Stimulated activated CD8-positive, alpha-beta memory T cell treated with anti-CD3 and anti-CD28 coated beads, Interleukin-12 subunit alpha, Interleukin-12 subunit beta, amount 100 ng/mL, for 1 hour (primary cell): ENCODE data around the gene STARD5.
"Not testable (repeated sequence)": the region's sequence is repeated elsewhere in the genome, so short reads cannot be mapped to it uniquely, and the experiment has no call there.

Experiments used
- DNase-seq: peaks from one replicate; pipeline ENCODE4 v3.0.0-alpha.2; 2020; ENCODE audit warnings: low read depth

Gene STARD5

GRCh38 chr15:81337241-81337640, 13.3 kb upstream of the STARD5 start:
- DNase-seq = no peak

GRCh38 chr15:81336568-81336967, 12.6 kb upstream of the STARD5 start:
- peak; percentile 19 for DNase-seq

DNA sequence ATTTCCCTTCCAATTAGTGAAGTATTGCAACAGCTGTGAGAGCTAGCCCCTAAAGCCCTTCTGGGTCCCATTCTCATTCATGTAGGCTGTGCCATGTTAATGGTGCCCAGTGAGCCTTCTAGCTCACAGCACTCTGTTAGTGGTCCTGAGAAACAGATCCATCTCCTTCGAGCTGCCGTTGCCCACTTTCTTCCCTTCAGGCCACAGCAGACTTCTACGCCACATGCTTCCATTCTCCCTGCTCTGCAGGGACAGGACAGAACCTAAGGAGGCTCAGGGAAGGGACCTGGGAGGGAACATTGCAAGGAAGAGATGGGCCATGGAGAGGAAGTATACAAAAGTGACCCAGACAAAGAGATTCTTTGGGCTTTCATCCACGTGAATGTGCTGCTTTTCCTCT, 11.7 kb upstream of the STARD5 start:
- DNase-seq = no peak

GRCh38 chr15:81334768-81335435, 11.0 kb upstream of the STARD5 start:
- DNase-seq = no peak

DNA sequence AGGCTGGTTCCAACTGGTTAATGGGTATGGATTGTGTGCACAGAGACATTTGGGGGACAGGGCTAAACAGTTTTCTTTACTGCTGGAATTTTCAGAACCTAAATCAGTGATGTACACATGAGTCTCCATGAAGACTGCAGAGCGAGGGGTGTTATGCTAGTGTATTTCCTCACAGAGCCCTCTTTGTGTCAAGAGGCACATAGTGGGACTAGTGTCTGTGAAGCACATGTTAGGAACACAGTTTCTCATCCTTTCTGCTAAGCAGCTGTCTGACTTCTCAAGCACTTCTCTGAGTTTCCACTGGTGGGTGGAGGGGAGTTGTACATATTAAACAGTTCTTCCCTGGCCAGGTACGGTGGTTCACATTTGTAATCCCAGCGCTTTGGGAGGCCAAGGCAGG, 9.4 kb upstream of the STARD5 start:
- DNase-seq = no peak

DNA sequence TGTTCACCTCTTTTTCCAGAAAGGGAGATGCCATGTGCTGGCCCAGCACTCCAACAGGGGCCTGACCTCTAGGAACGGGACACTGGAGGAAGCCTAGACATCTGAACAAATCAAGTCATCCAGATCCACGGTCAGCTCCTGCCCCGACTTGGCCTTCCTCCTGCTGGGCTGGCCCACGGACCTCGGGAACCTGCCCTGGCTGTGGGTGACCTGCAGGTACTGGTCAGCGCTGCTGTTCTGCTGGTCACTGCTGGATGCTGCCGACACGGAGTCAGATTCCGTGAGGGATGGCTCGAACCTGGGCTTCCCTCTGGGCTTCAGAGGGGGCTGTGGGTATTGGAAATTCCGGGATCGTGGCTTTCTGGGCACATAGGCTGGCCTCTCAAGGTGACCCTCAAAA, 8.4 kb upstream of the STARD5 start:
- DNase-seq = no peak

GRCh38 chr15:81331600-81331999, 7.7 kb upstream of the STARD5 start:
- DNase-seq = no peak

GRCh38 chr15:81331141-81331540, 7.2 kb upstream of the STARD5 start:
- not testable (repeated sequence) for DNase-seq

DNA sequence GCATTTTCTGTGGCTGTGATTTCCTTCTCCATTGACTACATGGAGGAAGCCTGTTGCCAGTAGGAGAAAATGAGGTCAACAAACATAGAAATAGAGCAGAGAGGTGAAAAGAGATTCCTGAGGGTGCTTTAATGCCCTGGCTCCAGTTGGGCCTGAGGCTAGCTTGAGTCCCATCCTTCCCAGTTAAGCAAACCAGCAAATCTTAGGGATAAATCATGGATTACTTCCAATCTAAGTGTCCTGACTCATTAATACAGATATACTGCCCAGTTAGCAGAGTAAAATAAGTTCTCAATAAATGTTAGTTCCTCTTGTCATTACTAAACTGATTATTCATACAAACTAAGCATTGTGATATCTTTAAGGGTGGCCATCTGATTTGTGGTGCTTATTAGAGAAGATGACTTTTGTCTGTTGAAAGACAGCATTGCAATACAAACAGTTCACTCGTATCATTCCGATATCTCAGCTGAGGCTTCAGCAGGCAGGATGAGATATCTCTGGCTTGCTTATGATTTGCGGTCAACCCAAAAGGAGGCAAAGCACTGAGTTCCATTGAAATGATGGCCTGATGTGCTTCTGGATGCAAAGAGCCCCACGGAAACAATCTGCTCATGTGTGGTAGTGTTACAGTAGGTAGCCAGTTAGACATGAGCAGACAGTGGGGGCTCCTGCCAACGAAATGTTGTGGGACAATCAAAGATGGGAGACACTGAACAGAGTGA, 6.6 kb upstream of the STARD5 start:
- DNase-seq = no peak

GRCh38 chr15:81329446-81329845, 5.5 kb upstream of the STARD5 start:
- no peak for DNase-seq

DNA sequence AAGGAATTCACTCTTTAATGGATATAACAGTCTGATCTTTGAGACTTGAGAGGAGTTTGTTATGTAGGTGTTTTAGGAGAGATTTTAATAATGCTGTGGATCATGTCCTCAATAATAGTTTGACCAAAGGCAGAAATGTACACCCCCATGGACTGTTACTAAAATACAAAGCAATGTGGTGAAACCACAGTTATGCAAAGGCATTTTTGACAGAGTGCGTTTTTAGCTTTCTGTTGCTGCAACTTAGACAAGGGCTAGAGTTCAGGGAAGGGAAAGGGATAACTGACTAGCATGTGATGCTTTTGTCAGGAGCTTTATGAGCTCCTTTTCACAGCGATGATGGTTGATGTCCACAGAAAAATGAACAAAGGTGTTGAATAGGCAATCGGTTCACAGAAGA, 3.6 kb upstream of the STARD5 start:
- no peak for DNase-seq

DNA sequence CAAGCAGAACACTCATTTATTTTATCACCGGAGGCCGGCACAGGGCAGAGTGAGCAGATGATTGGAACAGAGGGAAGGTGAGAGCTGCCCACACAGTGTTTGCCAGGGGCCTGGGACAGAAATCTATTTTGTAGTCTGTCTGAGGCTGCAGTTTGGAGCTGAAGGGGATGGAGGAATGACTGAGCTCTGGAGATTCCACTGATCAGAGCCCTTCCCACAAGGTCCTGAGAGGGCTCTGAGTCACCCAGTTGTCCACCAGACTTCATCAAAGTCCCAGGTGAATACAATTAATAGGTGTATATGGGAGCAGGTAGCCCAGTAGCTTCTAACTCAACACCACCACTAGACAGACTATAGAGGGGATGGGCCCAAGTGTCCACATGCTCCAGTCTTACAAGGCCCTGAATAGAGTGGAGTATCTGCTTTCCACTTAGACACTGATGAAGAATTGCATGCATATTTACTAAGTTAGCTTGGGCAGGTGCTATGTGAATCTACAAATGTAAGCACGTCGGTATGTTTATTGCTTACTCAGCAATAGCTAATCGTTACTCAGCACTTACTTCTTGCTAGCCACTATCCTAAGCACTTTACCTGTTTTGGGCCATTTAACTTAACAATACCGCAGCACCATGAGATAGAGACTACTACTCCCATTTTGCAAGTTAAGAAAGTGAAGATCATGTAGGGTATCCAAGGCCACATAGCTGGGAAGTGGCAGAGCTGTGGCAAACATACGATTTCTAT, 2.7 kb upstream of the STARD5 start:
- DNase-seq = no peak

GRCh38 chr15:81323559-81323943, 390 bp downstream of the STARD5 start:
- DNase-seq = no peak

DNA sequence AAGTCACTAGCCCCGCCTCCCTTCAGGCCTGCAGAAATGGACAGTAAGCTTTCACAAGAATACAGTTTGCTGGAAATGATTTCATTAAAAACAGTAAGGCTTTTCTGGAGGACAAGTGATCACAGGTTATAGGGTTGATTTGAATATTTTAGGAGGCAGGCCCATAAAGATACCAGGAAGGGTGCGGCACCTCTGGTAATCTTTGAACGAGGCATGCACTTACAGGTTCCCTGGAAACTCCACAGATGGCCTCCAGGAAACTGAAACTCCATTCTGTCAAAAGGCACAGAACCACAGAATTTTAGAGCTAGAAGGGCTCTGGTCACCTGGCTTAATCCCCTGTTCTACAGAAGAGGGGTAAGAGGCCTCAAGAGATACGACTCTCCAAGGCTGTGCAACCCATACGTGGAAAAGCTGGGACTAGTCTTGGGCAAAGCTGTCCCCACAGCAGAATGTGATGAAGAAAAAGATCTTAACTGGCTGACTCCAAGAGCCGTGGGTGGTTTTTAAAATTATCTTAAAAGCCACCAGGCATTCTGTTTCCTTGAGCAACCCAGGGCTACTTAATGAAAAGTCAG, 1.2 kb downstream of the STARD5 start:
- no peak for DNase-seq

DNA sequence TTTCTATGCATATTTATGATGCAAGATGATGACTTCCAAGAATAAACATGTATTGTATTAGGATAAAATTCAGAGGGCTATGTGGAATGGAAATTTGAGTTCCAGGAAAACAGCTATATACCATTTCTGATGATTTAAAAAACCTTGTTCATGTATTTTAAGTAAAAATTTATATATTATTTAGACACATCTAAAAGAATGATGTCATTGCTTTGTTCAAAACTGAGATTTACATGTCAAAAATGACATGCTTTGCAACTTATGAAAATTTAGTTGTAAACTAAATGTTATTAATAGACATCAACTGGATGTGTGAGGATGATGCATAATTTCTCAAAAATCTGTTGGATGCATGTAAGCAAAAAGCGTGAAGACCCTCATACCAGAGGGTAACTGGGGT, 2.3 kb downstream of the STARD5 start:
- no peak for DNase-seq

DNA sequence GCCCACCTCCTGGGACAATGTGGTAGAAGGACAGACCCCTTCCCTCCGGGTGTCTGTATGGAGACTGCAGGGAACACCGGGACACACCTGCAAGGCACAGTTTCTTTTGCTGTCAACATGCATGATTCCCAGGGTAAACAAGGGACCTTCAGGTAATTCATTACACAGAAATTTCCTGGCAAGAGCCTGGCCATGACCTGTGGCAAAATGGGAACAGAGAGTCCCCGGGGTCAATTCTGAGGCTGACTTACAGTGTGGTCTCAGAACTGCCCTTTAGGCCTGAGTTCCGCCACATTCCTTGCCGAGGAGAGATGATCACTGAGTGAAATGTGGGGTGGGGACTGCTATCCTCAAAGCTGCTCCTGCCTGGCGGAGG, 6.3 kb downstream of the STARD5 start:
- DNase-seq = no peak

GRCh38 chr15:81316267-81316666, 7.7 kb downstream of the STARD5 start:
- no peak for DNase-seq

DNA sequence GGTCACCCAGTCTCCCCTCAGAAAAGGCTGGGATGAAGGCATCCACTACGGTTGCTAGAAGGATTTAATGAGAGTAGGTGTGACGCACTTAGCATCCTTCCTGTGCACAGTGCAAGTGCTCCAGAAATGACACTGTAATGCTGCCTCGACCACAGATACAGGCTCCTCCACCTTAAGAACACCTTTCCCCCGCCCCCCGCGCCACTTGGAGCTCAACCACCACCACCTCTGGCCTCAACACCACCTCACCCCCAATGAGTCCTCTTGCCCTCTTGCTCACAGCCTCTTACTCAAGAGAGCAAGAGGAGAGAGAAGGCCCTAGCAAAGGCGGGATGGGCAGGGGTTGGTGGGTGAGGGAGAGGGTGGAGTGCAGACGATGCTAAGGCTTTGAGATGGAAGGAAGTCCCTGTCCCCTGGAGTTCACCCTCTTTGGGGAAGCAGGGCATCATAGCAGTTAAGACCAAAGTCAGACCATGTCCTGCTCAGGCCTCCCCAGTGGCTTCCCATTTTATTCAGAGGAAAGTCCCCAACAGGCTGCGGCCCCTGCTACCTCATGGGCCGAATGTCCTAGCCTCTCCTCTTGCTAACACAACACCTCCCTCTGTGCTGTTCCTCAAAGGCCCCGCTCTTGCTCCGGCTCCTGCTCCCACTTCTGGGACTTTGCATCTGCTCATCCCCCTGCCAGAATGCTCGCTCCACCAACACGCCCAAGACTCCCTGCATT, 8.3 kb downstream of the STARD5 start:
- no peak for DNase-seq

DNA sequence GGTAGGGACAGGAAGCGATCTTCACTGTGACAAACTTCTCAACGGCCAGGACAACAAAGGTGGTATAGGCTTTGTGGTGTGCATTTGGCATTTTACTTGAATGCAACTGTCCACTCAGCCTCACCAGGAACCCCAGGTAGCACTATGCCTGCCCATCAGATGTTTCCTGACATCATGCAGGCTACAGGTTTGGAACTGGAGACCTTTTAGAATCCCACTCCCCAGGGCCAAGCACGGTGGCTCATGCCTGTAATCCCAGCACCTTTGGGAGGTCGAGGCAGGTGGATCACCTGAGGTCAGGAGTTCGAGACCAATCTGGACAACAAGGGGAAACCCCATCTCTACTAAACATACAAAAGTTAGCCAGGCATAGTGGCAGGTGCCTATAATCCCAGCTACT, 9.6 kb downstream of the STARD5 start:
- no peak for DNase-seq

DNA sequence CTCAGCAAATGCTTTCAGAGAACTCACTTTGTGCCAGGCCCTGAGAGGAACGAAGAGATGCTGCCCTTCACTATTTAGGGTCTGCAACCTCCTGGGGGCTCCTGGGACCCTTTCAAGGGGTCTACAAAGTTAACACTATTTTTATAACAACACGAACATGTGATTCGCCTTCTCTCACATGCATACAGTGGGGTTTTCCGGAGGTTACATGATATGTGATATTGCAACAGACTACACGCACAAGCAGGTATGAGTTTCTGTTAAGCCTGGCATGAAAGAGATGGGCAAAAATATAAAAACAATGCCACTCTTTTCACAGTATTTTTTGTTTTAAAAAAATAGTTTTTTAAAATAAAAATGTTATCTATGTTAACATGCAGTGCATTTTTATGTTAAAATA, 10.3 kb downstream of the STARD5 start:
- DNase-seq = no peak

DNA sequence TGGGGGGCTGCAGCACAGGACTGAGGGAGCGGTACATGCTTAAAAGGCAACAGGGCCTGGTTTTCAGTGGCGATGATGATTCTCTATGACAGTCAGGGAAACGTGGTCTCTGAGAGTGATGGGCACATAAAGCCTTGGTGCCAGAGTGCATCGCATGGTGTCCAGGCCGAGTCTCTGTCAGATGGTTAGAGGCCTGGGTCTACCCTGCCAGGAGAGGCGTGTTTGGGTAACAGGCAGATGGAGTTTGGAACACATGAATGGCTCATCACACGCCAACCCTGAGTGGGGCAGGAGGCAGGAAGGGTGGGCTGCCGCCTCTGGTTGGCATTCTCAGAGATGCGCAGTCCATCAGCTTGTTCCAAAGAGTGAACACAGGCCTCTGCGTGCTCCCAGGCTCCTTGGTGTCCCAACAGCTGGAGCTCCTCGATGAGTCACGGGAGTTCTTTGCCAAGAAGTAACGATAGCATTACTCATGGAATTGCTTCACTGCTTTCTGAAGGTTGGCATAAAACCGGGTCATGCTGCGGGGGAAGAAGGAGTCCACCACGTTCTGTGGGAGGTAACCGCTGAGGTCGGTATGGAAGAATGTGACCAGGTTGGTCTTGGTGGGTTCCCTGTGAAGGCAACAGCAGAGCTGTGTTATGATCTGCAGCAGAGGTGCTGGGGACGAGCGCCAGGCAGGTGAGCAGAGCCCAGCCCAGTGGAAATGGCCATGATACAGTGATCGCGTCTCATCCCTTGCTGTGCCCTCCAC, 11.0 kb downstream of the STARD5 start:
- no peak for DNase-seq
